Sigmoid colon (tissue), 3 donors: ENCODE measurements around the gene NRG3.

Source experiments
- POLR2A ChIP-seq, 2 donors: fragments of 450-650 bp; IDR thresholded peaks; one replicate each; pipeline ENCODE4 v1.6.1; 2016; ENCODE audit warnings: antibody characterized with exemption in 2 of 2, mild to moderate bottlenecking in 2 of 2, moderate library complexity in 2 of 2
- TF ChIP-seq, protein P1 (sequence below), 4 experiments: fragments of 450-650 bp in 3 of 4; fragments of 200-600 bp in 1 of 4; IDR thresholded peaks; one replicate each; pipeline ENCODE4 v1.5.1; 2016 to 2019; ENCODE audit warnings: antibody characterized with exemption in 4 of 4, mild to moderate bottlenecking in 3 of 4, moderate library complexity in 2 of 4

DNA sequence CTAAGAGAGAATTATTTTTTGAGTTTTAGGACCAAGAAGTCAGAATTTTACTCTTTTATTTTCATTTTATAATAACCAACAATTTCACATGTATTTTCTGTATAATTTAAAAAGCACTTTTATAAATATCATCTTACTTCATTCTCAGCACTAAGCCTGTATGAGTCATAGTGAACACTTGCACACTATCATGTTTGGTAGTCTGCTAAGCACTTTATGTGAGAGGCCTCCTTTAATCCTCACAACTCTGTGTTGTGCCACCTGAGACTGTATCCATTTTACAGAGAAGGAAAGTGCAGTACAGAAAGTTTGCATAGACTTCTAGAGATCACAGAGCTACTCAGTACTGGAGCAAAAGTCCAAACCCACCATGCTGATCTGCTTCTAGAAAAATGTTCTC is 939.6 kb downstream of the NRG3 start:
- TF ChIP-seq, protein P1, sequence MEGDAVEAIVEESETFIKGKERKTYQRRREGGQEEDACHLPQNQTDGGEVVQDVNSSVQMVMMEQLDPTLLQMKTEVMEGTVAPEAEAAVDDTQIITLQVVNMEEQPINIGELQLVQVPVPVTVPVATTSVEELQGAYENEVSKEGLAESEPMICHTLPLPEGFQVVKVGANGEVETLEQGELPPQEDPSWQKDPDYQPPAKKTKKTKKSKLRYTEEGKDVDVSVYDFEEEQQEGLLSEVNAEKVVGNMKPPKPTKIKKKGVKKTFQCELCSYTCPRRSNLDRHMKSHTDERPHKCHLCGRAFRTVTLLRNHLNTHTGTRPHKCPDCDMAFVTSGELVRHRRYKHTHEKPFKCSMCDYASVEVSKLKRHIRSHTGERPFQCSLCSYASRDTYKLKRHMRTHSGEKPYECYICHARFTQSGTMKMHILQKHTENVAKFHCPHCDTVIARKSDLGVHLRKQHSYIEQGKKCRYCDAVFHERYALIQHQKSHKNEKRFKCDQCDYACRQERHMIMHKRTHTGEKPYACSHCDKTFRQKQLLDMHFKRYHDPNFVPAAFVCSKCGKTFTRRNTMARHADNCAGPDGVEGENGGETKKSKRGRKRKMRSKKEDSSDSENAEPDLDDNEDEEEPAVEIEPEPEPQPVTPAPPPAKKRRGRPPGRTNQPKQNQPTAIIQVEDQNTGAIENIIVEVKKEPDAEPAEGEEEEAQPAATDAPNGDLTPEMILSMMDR (IDR thresholded peaks at IDR 0.05), result no peak
- TF ChIP-seq POLR2A (IDR thresholded peaks at IDR 0.05), result no peak
